Left ventricle myocardium inferior (tissue), 1 donor: Measurements from ENCODE around the gene POLR1A. TPM values are rescaled to one million over a fixed set of nuclear protein-coding genes. Genes with fewer than 3 reads are reported as not detected.
"Not testable (repeated sequence)": the region's sequence is repeated elsewhere in the genome, so short reads cannot be mapped to it uniquely, and the experiment has no call there.

ENCODE experiments used
- DNase-seq: peaks from one replicate; pipeline ENCODE4 v3.0.0-alpha.2; 2020
- H3K27ac ChIP-seq: fragments of 200-600 bp; replicated peaks from 2 replicates; pipeline ENCODE4 v1.8.0; 2021
- H3K27me3 ChIP-seq: fragments of 200-600 bp; 2 replicates; pipeline ENCODE4 v1.8.0; 2021; ENCODE audit warnings: low read depth
- H3K36me3 ChIP-seq: fragments of 200-600 bp; 2 replicates; pipeline ENCODE4 v1.8.0; 2021
- H3K4me1 ChIP-seq: fragments of 200-600 bp; 2 replicates; pipeline ENCODE4 v1.8.0; 2021
- H3K4me3 ChIP-seq: fragments of 200-600 bp; 2 replicates; pipeline ENCODE4 v1.8.0; 2021; ENCODE audit warnings: mild to moderate bottlenecking, moderate library complexity
- H3K9me3 ChIP-seq: fragments of 200-600 bp; replicated peaks from 2 replicates; pipeline ENCODE4 v1.8.0; 2021
- intact Hi-C: fragments of 100-400 bp; cut with micrococcal nuclease; formaldehyde crosslinking; loops from one replicate; pipeline ENCODE4 v1.11.0; 2022
- total RNA-seq: library from RNA; stranded (reverse); fragmentation: NEBNext Ultra II Directional; extraction: Animal tissue kit (Norgen Biotek cat#: 25700); gene quantifications from one replicate; pipeline ENCODE4 v1.2.1, GENCODE V29; 2021
- TF ChIP-seq, protein P1 (sequence below): fragments of 200-600 bp; IDR thresholded peaks from 2 replicates; pipeline ENCODE4 v1.8.0; 2021; ENCODE audit warnings: antibody characterized with exemption, mild to moderate bottlenecking, borderline replicate concordance
- donor health status: DM: no; HTN: yes; CAD: no; lungs with severe emphysema.

Gene POLR1A
- total RNA-seq, 1 donor from 2014 or later: 16.3 TPM

DNA sequence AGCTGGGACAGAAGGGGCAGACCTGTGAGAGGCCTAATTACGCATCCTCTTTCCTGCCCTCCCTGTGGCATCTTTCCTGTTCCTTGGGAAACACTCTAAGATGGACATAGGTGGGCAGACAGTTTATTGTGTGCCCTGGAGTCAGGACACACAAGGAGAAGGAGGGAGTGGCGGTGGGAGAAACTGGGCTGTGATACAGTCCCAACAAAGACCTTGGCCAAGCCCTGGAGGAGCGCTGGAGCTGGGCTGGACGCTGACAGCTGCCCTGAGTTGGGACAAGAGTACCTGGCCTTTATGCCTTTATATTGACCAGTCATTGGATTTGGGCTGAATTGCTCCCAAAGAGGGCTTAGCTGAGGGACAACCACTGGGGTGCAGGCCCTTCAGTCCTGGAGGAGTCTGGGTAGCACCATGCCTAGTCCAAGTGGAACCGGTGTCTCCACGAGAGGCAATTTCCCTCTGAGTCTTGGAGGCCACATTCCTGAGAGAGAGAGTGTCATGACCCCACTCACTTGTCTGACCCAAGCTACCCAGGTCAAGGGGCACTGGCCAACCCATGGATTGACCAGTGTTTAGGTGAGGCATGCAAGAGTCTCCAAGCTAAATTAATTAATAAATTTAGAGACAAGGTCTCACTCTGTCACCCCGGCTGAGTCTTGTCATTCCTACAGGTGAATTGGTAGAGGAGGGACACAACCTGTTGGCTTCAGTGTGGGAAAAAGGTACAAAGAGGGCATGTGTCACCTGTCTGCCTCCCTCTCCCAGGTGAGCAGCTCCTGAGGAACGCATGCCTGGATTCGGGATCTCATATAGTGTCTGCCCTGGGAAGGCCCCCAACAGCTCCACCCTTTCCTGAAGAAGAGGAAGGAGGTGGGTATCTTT, 109.8 kb downstream of the POLR1A start:
- TF ChIP-seq, protein P1, sequence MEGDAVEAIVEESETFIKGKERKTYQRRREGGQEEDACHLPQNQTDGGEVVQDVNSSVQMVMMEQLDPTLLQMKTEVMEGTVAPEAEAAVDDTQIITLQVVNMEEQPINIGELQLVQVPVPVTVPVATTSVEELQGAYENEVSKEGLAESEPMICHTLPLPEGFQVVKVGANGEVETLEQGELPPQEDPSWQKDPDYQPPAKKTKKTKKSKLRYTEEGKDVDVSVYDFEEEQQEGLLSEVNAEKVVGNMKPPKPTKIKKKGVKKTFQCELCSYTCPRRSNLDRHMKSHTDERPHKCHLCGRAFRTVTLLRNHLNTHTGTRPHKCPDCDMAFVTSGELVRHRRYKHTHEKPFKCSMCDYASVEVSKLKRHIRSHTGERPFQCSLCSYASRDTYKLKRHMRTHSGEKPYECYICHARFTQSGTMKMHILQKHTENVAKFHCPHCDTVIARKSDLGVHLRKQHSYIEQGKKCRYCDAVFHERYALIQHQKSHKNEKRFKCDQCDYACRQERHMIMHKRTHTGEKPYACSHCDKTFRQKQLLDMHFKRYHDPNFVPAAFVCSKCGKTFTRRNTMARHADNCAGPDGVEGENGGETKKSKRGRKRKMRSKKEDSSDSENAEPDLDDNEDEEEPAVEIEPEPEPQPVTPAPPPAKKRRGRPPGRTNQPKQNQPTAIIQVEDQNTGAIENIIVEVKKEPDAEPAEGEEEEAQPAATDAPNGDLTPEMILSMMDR: no peak
- H3K27me3 ChIP-seq: no peaks in the 10 kb centered on the region
- H3K4me3 ChIP-seq: no peak overlapping the region
- no peak for DNase-seq
- intact Hi-C loops: no loop called here
- peaks cover 10% of the 10 kb centered on the region for H3K9me3 ChIP-seq
- H3K4me1 ChIP-seq: peaks cover 74% of the 10 kb centered on the region
- peak overlapping the region; percentile 82 for H3K27ac ChIP-seq
- no peaks in the 10 kb centered on the region for H3K36me3 ChIP-seq

DNA sequence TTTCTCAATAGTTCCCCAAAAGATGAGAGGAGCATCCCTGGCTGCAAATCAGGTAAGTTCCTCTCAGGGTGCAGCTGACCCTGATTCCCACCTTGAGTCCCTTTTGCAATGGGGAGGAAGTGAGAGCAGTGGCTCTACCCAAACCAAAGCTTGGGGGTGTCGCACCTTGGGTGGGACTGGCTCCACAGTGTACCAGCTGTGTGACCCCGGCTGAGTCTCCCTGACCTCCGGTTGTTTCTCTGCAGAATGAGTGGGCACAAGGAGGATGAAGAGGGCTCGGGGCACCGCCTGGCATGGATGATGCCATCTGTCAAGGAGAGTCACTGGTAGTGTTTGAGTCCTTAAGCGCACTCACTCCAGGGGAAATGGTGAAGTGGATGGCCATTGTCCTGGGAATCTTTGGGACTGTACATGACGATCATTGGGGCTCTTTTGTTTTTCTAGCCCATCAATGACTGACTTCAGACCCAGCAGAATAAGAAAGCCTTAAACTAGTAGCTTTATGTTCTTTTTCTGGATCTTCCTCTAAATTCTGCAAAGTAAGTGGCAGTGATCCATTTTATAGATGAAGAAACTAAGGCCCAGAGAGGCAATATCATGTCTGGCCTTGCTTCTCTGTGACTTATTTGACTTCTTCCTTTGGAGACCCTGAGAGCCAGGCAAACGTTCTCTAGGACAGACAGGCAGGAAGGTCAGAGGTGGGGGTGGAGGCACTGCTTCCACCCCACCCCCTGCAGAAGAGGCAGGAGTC, 110.6 kb downstream of the POLR1A start:
- intact Hi-C loops: no loop called here
- H3K27me3 ChIP-seq: no peaks in the 10 kb centered on the region
- no peak for DNase-seq
- H3K27ac ChIP-seq: peak overlapping the region; percentile 82
- TF ChIP-seq, protein P1: no peak
- peaks cover 4% of the 10 kb centered on the region for H3K9me3 ChIP-seq
- no peak overlapping the region for H3K4me3 ChIP-seq
- no peaks in the 10 kb centered on the region for H3K36me3 ChIP-seq
- peaks cover 66% of the 10 kb centered on the region for H3K4me1 ChIP-seq

DNA sequence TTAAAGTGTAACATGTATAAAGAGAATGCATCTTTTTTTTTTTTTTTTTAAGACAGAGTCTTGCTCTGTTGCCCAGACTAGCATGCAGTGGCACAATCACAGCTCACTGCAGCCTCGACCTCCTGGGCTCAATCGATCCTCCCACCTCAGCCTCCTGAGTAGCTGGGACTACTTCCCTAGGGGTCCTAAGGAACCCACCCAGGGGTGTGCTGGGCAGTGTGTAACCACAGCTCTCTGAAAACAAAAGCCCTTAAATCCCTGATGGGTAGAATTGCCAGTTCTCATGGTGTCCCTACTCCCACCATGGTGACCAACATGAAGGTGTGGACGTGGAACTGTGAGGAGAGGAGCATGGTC, 111.3 kb downstream of the POLR1A start:
- no peaks in the 10 kb centered on the region for H3K36me3 ChIP-seq
- TF ChIP-seq, protein P1: no peak
- DNase-seq: no peak
- H3K27ac ChIP-seq: peak overlapping the region; percentile 47
- intact Hi-C loops: no loop called here
- peaks cover 59% of the 10 kb centered on the region for H3K4me1 ChIP-seq
- H3K27me3 ChIP-seq: peaks cover under 1% of the 10 kb centered on the region
- no peaks in the 10 kb centered on the region for H3K9me3 ChIP-seq
- no peak overlapping the region for H3K4me3 ChIP-seq

DNA sequence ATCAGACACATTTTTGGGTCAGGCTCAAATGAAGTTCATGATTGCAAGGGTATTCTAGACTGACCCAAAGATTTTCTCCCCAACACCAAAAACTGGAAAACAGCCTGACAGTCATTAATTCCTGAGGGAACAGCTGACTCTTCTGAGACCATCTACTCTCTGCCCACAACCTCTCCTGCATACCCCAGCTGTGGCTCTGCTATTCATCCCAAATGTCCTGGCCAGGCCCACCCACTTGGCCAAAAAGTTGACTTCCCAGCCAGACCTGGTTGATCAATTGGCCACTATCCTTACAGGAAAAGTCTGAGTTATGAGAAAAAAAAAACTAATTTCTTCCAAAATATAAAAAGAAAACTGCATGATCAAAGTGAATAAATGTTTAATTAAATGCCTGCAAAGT, 113.1 kb downstream of the POLR1A start:
- DNase-seq: no peak
- no peak overlapping the region for H3K27ac ChIP-seq
- TF ChIP-seq, protein P1: no peak
- intact Hi-C loops: no loop called here
- H3K36me3 ChIP-seq: no peaks in the 10 kb centered on the region
- H3K27me3 ChIP-seq: peaks cover 6% of the 10 kb centered on the region
- H3K4me3 ChIP-seq: no peak overlapping the region
- no peaks in the 10 kb centered on the region for H3K9me3 ChIP-seq
- H3K4me1 ChIP-seq: peaks cover 41% of the 10 kb centered on the region

DNA sequence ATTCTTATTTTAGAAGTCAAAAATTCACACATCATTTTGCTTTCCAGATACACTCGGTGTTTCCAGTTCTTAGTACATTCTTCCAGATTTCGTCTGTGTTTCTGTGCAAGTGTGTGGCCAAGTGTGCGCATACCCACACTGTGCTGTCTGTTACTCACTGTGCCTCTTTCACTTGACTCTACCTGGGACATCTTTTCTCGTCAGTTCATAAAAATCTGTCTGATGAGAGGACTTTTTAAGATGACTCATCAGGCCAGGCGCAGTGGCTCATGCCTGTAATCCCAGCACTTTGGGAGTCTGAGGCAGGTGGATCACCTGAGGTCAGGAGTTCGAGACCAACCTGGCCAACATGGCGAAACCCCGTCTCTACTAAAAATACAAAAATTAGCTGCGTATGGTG, 113.6 kb downstream of the POLR1A start:
- H3K27ac ChIP-seq, H3K4me3 ChIP-seq, H3K36me3 ChIP-seq, H3K9me3 ChIP-seq, H3K27me3 ChIP-seq, intact Hi-C loops, DNase-seq: not testable (repeated sequence)
- peaks cover 35% of the 10 kb centered on the region for H3K4me1 ChIP-seq

DNA sequence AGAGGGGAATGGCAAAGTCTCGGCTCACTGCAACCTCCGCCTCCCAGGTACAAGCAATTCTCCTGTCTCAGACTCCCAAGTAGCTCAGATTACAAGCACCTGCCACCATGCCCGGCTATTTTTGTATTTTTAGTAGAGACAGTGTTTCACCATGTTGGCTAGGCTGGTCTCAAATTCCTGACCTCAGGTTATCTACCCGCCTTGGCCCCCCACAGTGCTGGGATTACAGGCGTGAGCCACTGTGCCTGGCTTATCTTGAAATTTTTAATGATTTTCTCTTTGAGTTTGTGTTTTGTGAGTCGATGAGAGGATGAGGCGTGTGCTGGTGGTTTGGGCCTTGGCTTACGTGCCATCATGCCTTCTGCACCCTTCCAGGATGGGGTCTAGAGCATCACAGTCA, 115.6 kb downstream of the POLR1A start:
- H3K4me3 ChIP-seq: no peak overlapping the region
- intact Hi-C loops: no loop called here
- TF ChIP-seq, protein P1: no peak
- DNase-seq: no peak
- peaks cover 9% of the 10 kb centered on the region for H3K27me3 ChIP-seq
- no peak overlapping the region for H3K27ac ChIP-seq
- H3K9me3 ChIP-seq: no peaks in the 10 kb centered on the region
- H3K4me1 ChIP-seq: peaks cover 16% of the 10 kb centered on the region
- H3K36me3 ChIP-seq: no peaks in the 10 kb centered on the region
